Uterus (tissue), 4 donors: ENCODE measurements around the gene DIO3. TPM values are rescaled to one million over a fixed set of nuclear protein-coding genes. Genes with fewer than 3 reads are reported as not detected.
A peak's percentile ranks its signal among the peaks of the same experiment; 100 is the strongest.

ENCODE experiments used
- DNase-seq, 2 donors: peaks; one replicate each; pipeline ENCODE4 v3.0.0-alpha.2; 2019 to 2020
- H3K27ac ChIP-seq, 2 donors: fragments of 200-600 bp; sonication (generic); 1 replicate in 1 of 2; 2 replicates in 1 of 2; pipeline ENCODE4 v1.5.1; 2016 to 2018
- H3K27me3 ChIP-seq, 2 donors: fragments of 200-600 bp; sonication (generic); one replicate each; pipeline ENCODE4 v1.5.1; 2018 to 2019; ENCODE audit warnings: control low read depth in 1 of 2
- H3K36me3 ChIP-seq, 2 donors: fragments of 200-600 bp; sonication (generic); one replicate each; pipeline ENCODE4 v1.5.1; 2019; ENCODE audit warnings: control low read depth in 1 of 2
- H3K4me1 ChIP-seq, 2 donors: fragments of 200-600 bp; sonication (generic); one replicate each; pipeline ENCODE4 v1.5.1; 2018 to 2019; ENCODE audit warnings: control low read depth in 1 of 2
- H3K4me3 ChIP-seq, 2 donors: fragments of 200-600 bp; sonication (generic); 1 replicate in 1 of 2; 2 replicates in 1 of 2; pipeline ENCODE4 v1.5.1; 2018 to 2019; ENCODE audit warnings: mild to moderate bottlenecking in 1 of 2
- H3K9me3 ChIP-seq, 2 donors: fragments of 200-600 bp; sonication (generic); one replicate each; pipeline ENCODE4 v1.5.1; 2019; ENCODE audit warnings: control low read depth in 1 of 2
- CTCF ChIP-seq, 4 experiments: fragments of 200-600 bp in 2 of 4; fragments of 450-650 bp in 2 of 4; sonication (generic) in 2 of 4; IDR thresholded peaks; one replicate each; pipeline ENCODE4 v1.5.1; 2016 to 2019; ENCODE audit warnings: antibody characterized with exemption in 4 of 4, mild to moderate bottlenecking in 2 of 4, moderate library complexity in 1 of 4
- POLR2A ChIP-seq, 2 donors: fragments of 450-650 bp; IDR thresholded peaks; one replicate each; pipeline ENCODE4 v1.6.1; 2016; ENCODE audit warnings: antibody characterized with exemption in 2 of 2, mild to moderate bottlenecking in 1 of 2, moderate library complexity in 1 of 2
- intact Hi-C: fragments of 100-400 bp; cut with DNase I; formaldehyde crosslinking; loops from one replicate; pipeline ENCODE4 v1.15.1; 2023; ENCODE audit warnings: low total_unique reads
- total RNA-seq, 4 donors: library from RNA; depleted of rRNA in 3 of 4; stranded (reverse); fragments of >200 nt in 3 of 4; gene quantifications; one replicate each; pipeline versions ENCODE4 v1.1.0 to v1.2.4, GENCODE V29; 2014 to 2023
- donor health status: DM: yes; HTN: yes; CAD: no.

Gene DIO3
- total RNA-seq, 4 donors from 2014 or later = 0.26 to 9.0 (median 5.5) TPM

DNA sequence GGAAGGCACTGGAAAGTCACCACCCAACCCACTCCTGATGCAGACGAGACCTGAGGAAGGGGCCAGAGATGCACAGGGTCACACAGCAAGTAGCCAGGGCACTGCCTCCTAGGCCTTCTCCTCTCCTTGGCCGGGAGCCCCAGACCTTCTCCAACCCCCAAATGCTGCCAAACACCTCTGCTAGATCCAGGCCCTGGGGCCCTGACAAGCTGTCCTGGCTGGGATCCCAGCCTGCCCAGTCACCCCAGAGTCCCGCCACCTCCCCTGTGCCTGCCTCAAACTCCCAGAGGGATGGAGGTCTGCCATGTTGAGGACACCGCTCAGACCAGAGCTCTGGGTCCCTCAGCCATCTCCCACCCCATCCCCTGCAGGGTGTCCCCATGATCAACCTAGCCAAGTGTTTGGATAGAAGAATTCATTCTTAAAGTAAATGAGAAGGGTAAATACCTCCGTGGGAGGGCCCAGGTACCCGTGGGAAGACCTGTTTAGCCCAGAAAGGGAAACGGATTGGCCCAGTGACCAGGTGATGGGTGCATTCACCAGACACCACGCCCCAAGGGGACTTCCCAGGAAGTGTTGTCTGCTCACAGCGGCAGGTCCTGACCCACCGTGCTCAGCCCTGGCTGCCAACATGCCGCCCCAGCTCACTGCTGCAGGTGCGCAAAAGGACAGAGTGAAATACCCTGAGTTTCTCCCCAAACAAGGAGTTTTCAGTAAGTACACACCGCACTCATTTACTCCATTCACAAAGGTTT, 4.6 kb upstream of the DIO3 start:
- Histone ChIP-seq H3K27me3 (peaks cover 5% of the 10 kb centered on the region in 2 donors), H3K9me3 (peaks cover 0 to 5% of the 10 kb centered on the region in 2 donors), H3K36me3 (no peaks in the 10 kb centered on the region), H3K4me1 (no peaks in the 10 kb centered on the region), H3K27ac (no peak overlapping the region), H3K4me3 (no peak overlapping the region)
- intact Hi-C loops = no loop called here
- TF ChIP-seq CTCF (IDR thresholded peaks at IDR 0.05) = no peak
- TF ChIP-seq POLR2A (IDR thresholded peaks at IDR 0.05) = no peak
- DNase-seq = no peak

GRCh38 chr14:101557321-101557695, 4.0 kb upstream of the DIO3 start:
- intact Hi-C loops = no loop called here
- Histone ChIP-seq H3K9me3 (peaks cover 0 to 5% of the 10 kb centered on the region in 2 donors), H3K4me3 (no peak overlapping the region), H3K36me3 (no peaks in the 10 kb centered on the region), H3K27ac (peak overlapping the region in 1 of 2 donors; percentile 51), H3K27me3 (peaks cover 10 to 11% of the 10 kb centered on the region in 2 donors), H3K4me1 (no peaks in the 10 kb centered on the region)
- TF ChIP-seq POLR2A (IDR thresholded peaks at IDR 0.05) = no peak
- TF ChIP-seq CTCF (IDR thresholded peaks at IDR 0.05) = no peak
- no peak for DNase-seq

- intact Hi-C loops = no loop called here
- peak overlapping the region in 1 of 2 donors; percentile 74 for H3K4me3 ChIP-seq
- peaks cover 14 to 19% of the 10 kb centered on the region in 2 donors for H3K27me3 ChIP-seq
- H3K4me1 ChIP-seq = no peaks in the 10 kb centered on the region
- TF ChIP-seq POLR2A (IDR thresholded peaks at IDR 0.05) (no peak), CTCF (IDR thresholded peaks at IDR 0.05) (peak; percentile 37 to 52 (median 44))
- peak overlapping the region in 1 of 2 donors; percentile 51 for H3K27ac ChIP-seq
- H3K36me3 ChIP-seq = no peaks in the 10 kb centered on the region
- peaks cover 0 to 5% of the 10 kb centered on the region in 2 donors for H3K9me3 ChIP-seq
- DNase-seq = peak; percentile 72
Measured at GRCh38 chr14:101557811-101558738, 3.2 kb upstream of the DIO3 start.

DNA sequence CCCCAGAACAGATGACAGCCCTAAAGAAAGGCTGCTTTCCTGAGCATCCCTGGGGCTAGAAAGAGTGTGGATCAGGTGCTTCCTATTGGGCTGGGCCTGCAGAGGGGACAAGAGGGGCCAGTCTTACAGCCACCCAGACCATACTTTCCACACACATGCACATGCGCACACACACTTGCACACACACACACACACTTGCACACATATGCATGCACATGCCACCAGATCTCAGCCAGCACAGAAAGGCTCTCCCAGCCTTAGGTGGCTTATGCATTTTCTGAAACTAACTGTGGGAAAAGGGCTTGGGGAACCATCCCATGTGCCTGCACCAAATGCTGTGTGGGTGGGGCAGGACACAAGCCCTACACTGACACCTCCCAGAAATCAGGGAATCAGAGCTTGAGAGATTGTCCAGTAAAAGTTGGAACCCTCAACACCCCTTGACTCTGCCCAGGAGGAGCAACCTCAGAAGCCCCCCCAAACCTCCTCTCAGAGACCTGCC, 2.5 kb upstream of the DIO3 start:
- Histone ChIP-seq H3K27ac (peak overlapping the region; percentile 75 to 86), H3K27me3 (peaks cover 14 to 25% of the 10 kb centered on the region in 2 donors), H3K4me3 (peak overlapping the region; percentile 53 to 74), H3K9me3 (peaks cover 0 to 5% of the 10 kb centered on the region in 2 donors), H3K4me1 (no peaks in the 10 kb centered on the region), H3K36me3 (no peaks in the 10 kb centered on the region)
- no peak for DNase-seq
- intact Hi-C loops = no loop called here
- TF ChIP-seq CTCF (IDR thresholded peaks at IDR 0.05) (no peak), POLR2A (IDR thresholded peaks at IDR 0.05) (no peak)
